ENCODE data around the gene SLCO2B1. TPM values are rescaled to one million over a fixed set of nuclear protein-coding genes. Genes with fewer than 3 reads are reported as not detected.

SLCO2B1 gene
- total RNA-seq, 1 experiment from 2014 or later: not detected

DNA sequence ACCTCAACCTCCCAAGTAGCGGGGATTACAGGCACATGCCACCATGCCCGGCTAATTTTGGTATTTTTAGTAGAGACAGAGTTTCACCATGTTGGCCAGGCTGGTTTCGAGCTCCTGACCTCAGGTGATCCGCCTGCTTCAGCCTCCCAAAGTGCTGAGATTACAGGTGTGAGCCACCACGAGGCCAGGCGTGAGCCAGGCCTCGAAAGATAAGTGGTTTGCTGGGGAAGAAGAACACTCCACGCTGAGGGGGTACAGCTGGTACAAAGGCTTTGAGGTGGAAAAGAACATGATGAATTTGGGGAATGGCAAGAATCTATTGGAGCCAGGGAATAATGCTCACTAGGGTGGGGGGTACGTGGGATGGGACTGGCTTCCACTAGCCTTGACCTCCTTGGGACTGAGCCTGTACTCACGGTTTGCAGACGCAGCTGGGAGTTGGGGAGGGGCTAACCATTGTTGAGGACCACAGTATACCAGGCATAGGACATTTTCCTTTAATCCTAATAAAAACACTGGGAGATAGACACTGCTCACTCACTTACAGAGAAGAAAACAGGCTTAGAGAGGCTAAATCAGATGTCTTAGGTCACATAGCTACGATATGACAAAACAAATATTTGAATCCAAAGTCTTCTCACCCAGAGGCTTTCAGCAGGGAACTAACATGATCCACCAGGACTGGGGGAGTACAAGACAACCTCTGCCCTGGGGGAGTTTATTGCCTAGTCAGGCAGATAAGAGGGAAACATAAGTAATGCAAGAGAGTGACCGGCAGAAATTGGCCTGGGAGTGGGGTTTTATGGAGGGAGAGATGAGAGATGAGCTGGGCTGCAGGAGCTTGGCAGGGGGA, 4.9 kb downstream of the SLCO2B1 start:
- no peaks in the 10 kb centered on the region for H3K79me2 ChIP-seq (ENCODE audit: low read length)
- no peak overlapping the region for H3K4me2 ChIP-seq (ENCODE audit: low read depth, low read length, poor library complexity, severe bottlenecking)
- H3K4me1 ChIP-seq (ENCODE audit: low read length): no peaks in the 10 kb centered on the region
- no peak overlapping the region for H3K4me3 ChIP-seq (ENCODE audit: low read length)
- no peaks in the 10 kb centered on the region for H3K9me2 ChIP-seq (replicated peaks; ENCODE audit: insufficient read depth, low read length)
- H3K9me3 ChIP-seq (ENCODE audit: low read length): no peaks in the 10 kb centered on the region
- no peaks in the 10 kb centered on the region for H4K20me1 ChIP-seq (ENCODE audit: insufficient read depth, low read depth, low read length)
- no peak overlapping the region for H3K27ac ChIP-seq (ENCODE audit: low read length)
- no peaks in the 10 kb centered on the region for H3K36me3 ChIP-seq (ENCODE audit: insufficient read depth, low read length)
- no peak for DNase-seq
- no peak overlapping the region for H2AFZ ChIP-seq (ENCODE audit: low read length)
- no peaks in the 10 kb centered on the region for H3K27me3 ChIP-seq (ENCODE audit: low read length)
- no peak overlapping the region for H3K9ac ChIP-seq (ENCODE audit: low read length)

DNA sequence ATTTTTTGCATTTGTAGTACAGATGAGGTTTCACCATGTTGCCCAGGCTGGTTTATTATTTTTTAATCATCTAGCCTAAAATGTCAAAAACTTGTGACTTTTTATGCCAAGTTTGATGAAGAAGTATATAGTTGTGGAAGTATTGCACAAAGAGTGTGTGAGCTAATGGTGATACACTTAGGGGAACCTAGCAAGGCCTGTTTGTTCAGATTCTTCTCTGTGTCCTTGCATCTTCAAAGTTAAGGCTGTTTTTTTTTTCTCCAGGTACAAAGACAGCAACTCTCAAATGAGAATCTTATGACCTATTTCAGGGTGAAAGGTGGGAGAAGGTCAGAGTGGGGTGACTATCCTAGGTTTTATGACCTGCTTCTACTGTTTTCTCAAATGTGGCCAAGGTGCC, 7.3 kb downstream of the SLCO2B1 start:
- Histone ChIP-seq H2AFZ (ENCODE audit: low read length) (no peak overlapping the region), H3K9me3 (ENCODE audit: low read length) (no peaks in the 10 kb centered on the region), H3K4me2 (ENCODE audit: low read depth, low read length, poor library complexity, severe bottlenecking) (no peak overlapping the region), H3K4me3 (ENCODE audit: low read length) (no peak overlapping the region), H3K9me2 (replicated peaks; ENCODE audit: insufficient read depth, low read length) (no peaks in the 10 kb centered on the region), H3K4me1 (ENCODE audit: low read length) (no peaks in the 10 kb centered on the region), H3K79me2 (ENCODE audit: low read length) (no peaks in the 10 kb centered on the region), H3K9ac (ENCODE audit: low read length) (no peak overlapping the region), H4K20me1 (ENCODE audit: insufficient read depth, low read depth, low read length) (no peaks in the 10 kb centered on the region), H3K36me3 (ENCODE audit: insufficient read depth, low read length) (no peaks in the 10 kb centered on the region), H3K27ac (ENCODE audit: low read length) (no peak overlapping the region), H3K27me3 (ENCODE audit: low read length) (no peaks in the 10 kb centered on the region)
- DNase-seq: no peak

DNA sequence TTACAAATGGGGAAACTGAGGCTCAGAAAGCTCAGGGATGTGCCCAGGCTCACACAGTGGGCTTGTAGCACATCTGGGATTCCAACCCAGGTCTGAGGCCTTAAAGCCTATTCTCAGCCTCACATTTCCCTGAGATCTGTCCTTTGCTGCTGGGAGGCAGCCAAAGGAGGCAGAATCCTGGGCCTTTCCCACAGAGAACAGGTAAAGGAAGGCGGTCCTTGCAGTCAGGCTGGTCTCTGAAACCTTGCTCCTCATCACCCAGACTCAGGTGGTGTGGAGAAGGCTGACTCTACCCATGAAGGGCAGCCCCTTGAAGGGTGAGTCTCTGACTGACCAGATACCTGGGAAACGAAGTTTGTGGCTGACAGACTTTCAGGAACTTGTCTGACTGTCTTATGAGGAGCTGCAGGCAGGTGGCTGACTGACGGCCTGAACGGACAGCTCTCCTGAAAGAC, 7.8 kb downstream of the SLCO2B1 start:
- Histone ChIP-seq H3K27ac (ENCODE audit: low read length) (no peak overlapping the region), H2AFZ (ENCODE audit: low read length) (no peak overlapping the region), H4K20me1 (ENCODE audit: insufficient read depth, low read depth, low read length) (no peaks in the 10 kb centered on the region), H3K36me3 (ENCODE audit: insufficient read depth, low read length) (no peaks in the 10 kb centered on the region), H3K79me2 (ENCODE audit: low read length) (no peaks in the 10 kb centered on the region), H3K9me3 (ENCODE audit: low read length) (no peaks in the 10 kb centered on the region), H3K9me2 (replicated peaks; ENCODE audit: insufficient read depth, low read length) (no peaks in the 10 kb centered on the region), H3K9ac (ENCODE audit: low read length) (no peak overlapping the region), H3K4me3 (ENCODE audit: low read length) (no peak overlapping the region), H3K27me3 (ENCODE audit: low read length) (no peaks in the 10 kb centered on the region), H3K4me2 (ENCODE audit: low read depth, low read length, poor library complexity, severe bottlenecking) (no peak overlapping the region), H3K4me1 (ENCODE audit: low read length) (no peaks in the 10 kb centered on the region)
- DNase-seq: no peak

DNA sequence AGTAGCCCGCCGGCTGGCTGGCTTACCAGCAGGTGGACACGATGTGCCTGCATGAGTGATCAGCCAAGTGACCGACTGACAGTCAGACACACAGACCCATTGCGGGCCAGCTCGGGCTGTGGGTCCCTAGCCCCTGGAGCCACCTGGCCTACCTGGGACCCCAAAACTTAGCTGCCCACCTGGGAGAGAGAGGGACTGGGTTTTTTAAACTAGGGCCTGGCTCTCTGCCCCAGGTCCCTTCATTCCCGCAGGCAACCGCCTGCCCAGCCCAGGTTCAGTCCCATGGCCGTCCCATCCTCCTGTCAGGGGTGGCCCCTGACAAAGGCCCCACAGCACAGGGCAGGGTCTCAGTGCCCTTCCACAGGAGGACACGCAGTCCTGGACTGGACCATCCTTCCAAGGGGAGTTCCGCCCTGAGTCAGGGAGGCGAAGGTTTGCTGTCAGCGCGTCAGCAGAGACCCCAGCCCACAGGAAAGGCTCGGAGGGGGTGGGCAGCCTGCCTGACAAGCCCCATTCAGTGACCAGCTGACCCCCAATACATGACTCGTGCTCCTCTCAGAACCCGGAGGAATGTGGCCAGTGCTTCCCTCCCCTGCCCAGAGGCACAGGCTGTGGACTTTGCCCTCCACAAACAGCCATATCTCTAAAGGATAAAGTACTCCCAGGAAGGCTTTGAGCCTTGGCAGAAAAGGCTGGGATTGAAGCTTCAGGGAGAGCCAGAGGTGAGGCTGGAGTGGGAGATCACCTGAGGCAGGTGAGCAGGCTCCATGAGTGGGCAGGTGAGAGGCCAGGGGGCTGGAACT, 8.4 kb downstream of the SLCO2B1 start:
- H3K79me2 ChIP-seq (ENCODE audit: low read length): no peaks in the 10 kb centered on the region
- no peaks in the 10 kb centered on the region for H3K36me3 ChIP-seq (ENCODE audit: insufficient read depth, low read length)
- no peaks in the 10 kb centered on the region for H3K4me1 ChIP-seq (ENCODE audit: low read length)
- no peak overlapping the region for H3K4me2 ChIP-seq (ENCODE audit: low read depth, low read length, poor library complexity, severe bottlenecking)
- H3K9me3 ChIP-seq (ENCODE audit: low read length): no peaks in the 10 kb centered on the region
- no peak overlapping the region for H3K9ac ChIP-seq (ENCODE audit: low read length)
- H2AFZ ChIP-seq (ENCODE audit: low read length): no peak overlapping the region
- no peak overlapping the region for H3K27ac ChIP-seq (ENCODE audit: low read length)
- H3K27me3 ChIP-seq (ENCODE audit: low read length): no peaks in the 10 kb centered on the region
- DNase-seq: no peak
- H4K20me1 ChIP-seq (ENCODE audit: insufficient read depth, low read depth, low read length): no peaks in the 10 kb centered on the region
- no peak overlapping the region for H3K4me3 ChIP-seq (ENCODE audit: low read length)
- H3K9me2 ChIP-seq (replicated peaks; ENCODE audit: insufficient read depth, low read length): no peaks in the 10 kb centered on the region

DNA sequence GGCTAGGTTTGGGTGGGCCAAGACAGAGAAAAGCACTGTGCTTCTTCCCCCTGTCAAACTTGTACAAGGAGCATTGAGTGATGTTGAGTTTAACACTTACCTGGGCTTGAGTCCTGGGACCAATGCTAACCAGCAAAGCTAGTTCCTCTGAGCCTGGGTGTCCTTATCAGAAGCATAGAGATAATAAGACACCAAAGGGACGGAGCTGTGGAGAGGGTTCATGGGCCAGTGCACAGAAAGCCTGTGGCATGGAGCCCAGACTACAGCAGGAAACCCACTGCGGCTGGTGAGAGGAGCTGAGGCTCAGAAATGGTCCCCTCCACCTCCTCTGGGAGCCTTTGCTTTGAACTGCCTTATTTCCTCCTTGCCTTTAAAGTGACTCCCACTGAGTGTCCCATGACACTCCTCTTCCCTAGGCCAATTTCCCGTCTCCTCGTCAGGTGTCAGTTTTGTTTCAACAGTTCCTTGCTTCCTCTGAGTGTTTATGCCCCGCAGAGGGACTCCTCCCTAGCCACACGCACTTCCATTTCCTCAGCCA, 9.4 kb downstream of the SLCO2B1 start:
- Histone ChIP-seq H3K9ac (ENCODE audit: low read length) (no peak overlapping the region), H3K79me2 (ENCODE audit: low read length) (no peaks in the 10 kb centered on the region), H3K4me2 (ENCODE audit: low read depth, low read length, poor library complexity, severe bottlenecking) (no peak overlapping the region)

DNA sequence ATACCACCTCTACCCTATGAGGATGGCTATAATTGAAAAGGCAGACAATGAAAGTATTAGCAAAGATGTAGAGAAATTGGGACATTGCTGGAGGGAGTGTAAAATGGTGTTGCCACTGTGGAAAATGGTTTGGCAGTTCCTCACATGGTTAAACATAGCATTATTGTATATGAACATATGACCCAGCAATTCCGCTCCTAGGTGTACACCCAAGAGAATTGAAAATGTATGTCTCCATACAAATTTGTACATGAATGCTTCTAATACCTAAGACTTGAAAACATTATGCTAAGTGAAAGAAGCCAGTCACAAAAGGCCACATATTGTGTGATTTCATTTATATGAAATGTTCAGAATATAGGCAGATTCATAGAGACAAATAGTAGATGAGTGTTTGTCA, 10.0 kb downstream of the SLCO2B1 start:
- no peak overlapping the region for H3K9ac ChIP-seq (ENCODE audit: low read length)
- no peak overlapping the region for H3K4me2 ChIP-seq (ENCODE audit: low read depth, low read length, poor library complexity, severe bottlenecking)
- H3K79me2 ChIP-seq (ENCODE audit: low read length): no peaks in the 10 kb centered on the region
- no peaks in the 10 kb centered on the region for H3K9me2 ChIP-seq (replicated peaks; ENCODE audit: insufficient read depth, low read length)
- H3K4me1 ChIP-seq (ENCODE audit: low read length): no peaks in the 10 kb centered on the region
- no peak overlapping the region for H2AFZ ChIP-seq (ENCODE audit: low read length)
- H3K27me3 ChIP-seq (ENCODE audit: low read length): no peaks in the 10 kb centered on the region
- no peak overlapping the region for H3K4me3 ChIP-seq (ENCODE audit: low read length)
- no peaks in the 10 kb centered on the region for H4K20me1 ChIP-seq (ENCODE audit: insufficient read depth, low read depth, low read length)
- H3K36me3 ChIP-seq (ENCODE audit: insufficient read depth, low read length): no peaks in the 10 kb centered on the region
- H3K9me3 ChIP-seq (ENCODE audit: low read length): no peaks in the 10 kb centered on the region
- H3K27ac ChIP-seq (ENCODE audit: low read length): no peak overlapping the region
- DNase-seq: no peak

More for the DNA sequence above, 9.4 kb downstream of the SLCO2B1 start:
- H3K9me2 ChIP-seq (replicated peaks; ENCODE audit: insufficient read depth, low read length): no peaks in the 10 kb centered on the region
- H3K27ac ChIP-seq (ENCODE audit: low read length): no peak overlapping the region
- no peaks in the 10 kb centered on the region for H4K20me1 ChIP-seq (ENCODE audit: insufficient read depth, low read depth, low read length)
- no peak overlapping the region for H2AFZ ChIP-seq (ENCODE audit: low read length)
- no peaks in the 10 kb centered on the region for H3K9me3 ChIP-seq (ENCODE audit: low read length)
- no peaks in the 10 kb centered on the region for H3K36me3 ChIP-seq (ENCODE audit: insufficient read depth, low read length)
- H3K27me3 ChIP-seq (ENCODE audit: low read length): no peaks in the 10 kb centered on the region
- DNase-seq: no peak
- H3K4me3 ChIP-seq (ENCODE audit: low read length): no peak overlapping the region
- no peaks in the 10 kb centered on the region for H3K4me1 ChIP-seq (ENCODE audit: low read length)

DNA sequence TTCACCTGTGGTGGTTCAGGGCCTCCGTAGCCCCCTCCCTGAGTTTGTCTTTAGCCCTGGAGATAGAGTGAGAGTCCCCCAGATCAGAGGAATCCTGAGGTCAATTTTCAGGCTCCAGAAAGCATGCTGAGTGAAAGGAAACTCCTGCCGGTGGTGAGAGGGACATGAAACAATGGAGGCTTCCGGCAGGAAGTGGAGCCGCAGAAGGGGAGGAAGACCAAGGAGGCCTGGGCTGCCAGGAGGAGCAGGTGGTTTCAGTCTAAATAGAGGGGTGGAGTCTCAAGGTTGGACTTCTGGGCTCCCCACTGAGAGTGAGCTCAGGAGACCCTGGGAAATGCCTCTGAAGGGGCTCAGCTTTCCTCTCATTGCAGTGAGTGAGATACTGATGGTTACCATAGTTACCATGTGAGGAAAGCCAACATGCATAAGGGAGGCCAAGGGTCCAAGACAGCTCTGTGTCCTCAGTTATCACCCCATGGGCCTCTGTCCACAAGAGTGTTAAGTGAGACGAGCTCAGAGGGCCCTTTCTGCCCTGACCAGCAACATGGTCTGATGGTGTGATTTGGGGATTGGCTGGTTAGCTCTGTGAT, 10.7 kb downstream of the SLCO2B1 start:
- Histone ChIP-seq H3K9me2 (replicated peaks; ENCODE audit: insufficient read depth, low read length) (no peaks in the 10 kb centered on the region), H3K9ac (ENCODE audit: low read length) (no peak overlapping the region), H2AFZ (ENCODE audit: low read length) (no peak overlapping the region), H3K36me3 (ENCODE audit: insufficient read depth, low read length) (no peaks in the 10 kb centered on the region), H3K27me3 (ENCODE audit: low read length) (no peaks in the 10 kb centered on the region), H4K20me1 (ENCODE audit: insufficient read depth, low read depth, low read length) (no peaks in the 10 kb centered on the region), H3K4me1 (ENCODE audit: low read length) (no peaks in the 10 kb centered on the region), H3K27ac (ENCODE audit: low read length) (no peak overlapping the region), H3K4me2 (ENCODE audit: low read depth, low read length, poor library complexity, severe bottlenecking) (no peak overlapping the region), H3K79me2 (ENCODE audit: low read length) (no peaks in the 10 kb centered on the region), H3K9me3 (ENCODE audit: low read length) (no peaks in the 10 kb centered on the region), H3K4me3 (ENCODE audit: low read length) (no peak overlapping the region)
- no peak for DNase-seq

DNA sequence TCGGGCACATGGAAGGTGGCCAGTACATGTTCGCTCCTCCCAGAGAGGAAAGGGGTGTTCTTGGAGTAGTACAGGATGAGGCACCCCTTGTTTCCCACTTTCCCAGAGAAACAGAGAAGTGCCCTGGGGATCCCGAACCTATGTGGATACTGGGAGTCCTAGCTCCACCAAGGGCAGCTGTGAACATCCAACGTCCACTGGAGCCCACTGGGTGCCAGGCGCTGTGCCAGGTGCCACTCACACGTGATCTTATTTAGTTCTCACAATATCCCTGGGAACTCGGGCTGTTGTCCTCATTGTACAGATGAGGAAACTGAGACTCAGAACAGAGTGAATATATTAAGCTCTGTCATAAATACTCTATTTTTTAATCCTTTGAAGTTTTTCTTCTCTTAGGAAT, 12.0 kb downstream of the SLCO2B1 start:
- Histone ChIP-seq H3K27me3 (ENCODE audit: low read length) (no peaks in the 10 kb centered on the region), H3K9me2 (replicated peaks; ENCODE audit: insufficient read depth, low read length) (no peaks in the 10 kb centered on the region), H3K4me1 (ENCODE audit: low read length) (no peaks in the 10 kb centered on the region), H3K4me3 (ENCODE audit: low read length) (no peak overlapping the region), H3K9ac (ENCODE audit: low read length) (no peak overlapping the region), H3K79me2 (ENCODE audit: low read length) (no peaks in the 10 kb centered on the region), H2AFZ (ENCODE audit: low read length) (no peak overlapping the region), H3K36me3 (ENCODE audit: insufficient read depth, low read length) (no peaks in the 10 kb centered on the region), H3K27ac (ENCODE audit: low read length) (no peak overlapping the region), H3K9me3 (ENCODE audit: low read length) (no peaks in the 10 kb centered on the region), H4K20me1 (ENCODE audit: insufficient read depth, low read depth, low read length) (no peaks in the 10 kb centered on the region), H3K4me2 (ENCODE audit: low read depth, low read length, poor library complexity, severe bottlenecking) (no peak overlapping the region)
- no peak for DNase-seq

Data from Karpas-422 (cell line).